Stimulated activated CD8-positive, alpha-beta memory T cell treated with anti-CD3 and anti-CD28 coated beads, Interleukin-4, amount 100 ng/mL, for 24 hours (primary cell): ENCODE measurements around the gene C1orf198.

ENCODE experiments used
- DNase-seq: peaks from one replicate; pipeline ENCODE4 v3.0.0-alpha.2; 2020; ENCODE audit warnings: low read depth

Gene C1orf198

DNA sequence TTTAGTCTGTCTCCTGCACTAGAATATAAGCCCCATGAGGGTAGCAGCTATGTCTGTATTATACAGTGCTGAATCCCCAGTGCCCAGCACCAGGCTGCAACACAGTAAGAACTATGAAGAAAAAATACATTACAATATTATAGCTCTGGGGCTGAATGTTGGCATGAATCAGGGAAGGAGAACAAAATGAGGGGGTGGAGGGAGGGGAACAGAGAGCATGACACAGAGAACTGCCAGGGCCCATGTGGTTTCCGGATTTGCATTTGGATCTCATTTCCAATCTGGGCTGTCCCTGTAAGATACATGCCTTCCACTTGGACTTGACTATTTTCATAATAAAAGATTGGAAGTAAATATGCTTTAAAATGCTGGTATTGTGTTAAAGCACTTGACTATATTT lies 35.8 kb downstream of the C1orf198 start:
- no peak for DNase-seq

DNA sequence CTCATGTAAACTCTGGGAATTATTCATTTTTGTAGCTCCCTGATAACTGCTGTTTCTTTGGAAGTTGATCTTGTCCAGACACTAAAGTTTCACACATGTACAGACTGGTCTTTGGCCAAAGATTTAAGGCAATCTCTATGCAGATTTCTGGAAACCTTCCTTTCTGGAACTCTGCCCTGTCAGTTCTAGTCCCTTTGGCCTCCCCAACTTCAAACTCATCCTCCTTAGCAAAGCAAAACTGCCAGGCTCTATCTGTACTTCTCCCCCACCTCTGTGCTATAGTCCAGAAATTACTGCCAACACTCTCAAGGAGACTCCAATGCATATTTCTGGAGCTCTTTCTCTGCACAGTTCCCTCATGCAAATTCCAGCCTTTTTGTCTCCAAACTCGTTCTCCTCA lies 36.5 kb downstream of the C1orf198 start:
- no peak for DNase-seq

DNA sequence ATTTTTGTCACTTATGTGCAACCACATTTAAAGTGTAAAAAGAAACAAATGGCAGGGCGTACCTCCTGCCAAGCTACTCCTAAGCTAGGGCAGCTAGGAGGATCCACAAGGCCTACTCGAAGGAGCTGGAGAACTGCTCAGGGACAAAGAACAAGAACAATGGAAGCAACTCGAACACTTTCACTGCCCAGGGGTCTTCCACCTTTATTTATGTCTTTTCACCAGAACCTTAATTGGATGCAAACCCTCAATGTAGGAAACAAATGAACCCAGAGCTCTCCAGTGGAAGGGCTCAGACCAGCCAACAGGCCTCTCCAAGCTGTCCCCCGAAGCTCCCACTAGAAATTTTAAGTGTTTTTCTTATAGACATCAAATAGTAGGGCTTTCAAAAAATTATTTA lies 39.9 kb downstream of the C1orf198 start:
- DNase-seq, result no peak

DNA sequence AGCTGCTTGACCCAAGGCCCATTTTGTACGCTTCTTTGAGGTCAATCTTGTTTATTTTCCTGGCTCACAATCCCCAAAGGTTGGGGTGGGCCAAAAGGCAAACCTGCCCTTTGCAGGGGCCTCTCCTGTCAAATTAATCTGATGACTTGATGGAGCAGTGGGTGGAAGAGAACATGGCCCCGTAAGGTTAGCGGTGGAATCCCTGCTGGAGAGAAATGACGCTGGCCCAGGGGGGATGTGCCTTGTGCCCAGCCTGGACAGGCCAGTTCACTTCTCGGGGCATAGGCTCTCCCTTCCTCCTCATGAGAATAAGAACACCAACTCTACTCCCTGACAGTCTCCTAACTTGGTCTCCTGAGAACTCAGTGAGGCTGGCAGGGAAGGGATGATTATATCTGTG lies 40.5 kb downstream of the C1orf198 start:
- no peak for DNase-seq

GRCh38 chr1:230827081-230827681 lies 41.1 kb downstream of the C1orf198 start:
- DNase-seq, result no peak

DNA sequence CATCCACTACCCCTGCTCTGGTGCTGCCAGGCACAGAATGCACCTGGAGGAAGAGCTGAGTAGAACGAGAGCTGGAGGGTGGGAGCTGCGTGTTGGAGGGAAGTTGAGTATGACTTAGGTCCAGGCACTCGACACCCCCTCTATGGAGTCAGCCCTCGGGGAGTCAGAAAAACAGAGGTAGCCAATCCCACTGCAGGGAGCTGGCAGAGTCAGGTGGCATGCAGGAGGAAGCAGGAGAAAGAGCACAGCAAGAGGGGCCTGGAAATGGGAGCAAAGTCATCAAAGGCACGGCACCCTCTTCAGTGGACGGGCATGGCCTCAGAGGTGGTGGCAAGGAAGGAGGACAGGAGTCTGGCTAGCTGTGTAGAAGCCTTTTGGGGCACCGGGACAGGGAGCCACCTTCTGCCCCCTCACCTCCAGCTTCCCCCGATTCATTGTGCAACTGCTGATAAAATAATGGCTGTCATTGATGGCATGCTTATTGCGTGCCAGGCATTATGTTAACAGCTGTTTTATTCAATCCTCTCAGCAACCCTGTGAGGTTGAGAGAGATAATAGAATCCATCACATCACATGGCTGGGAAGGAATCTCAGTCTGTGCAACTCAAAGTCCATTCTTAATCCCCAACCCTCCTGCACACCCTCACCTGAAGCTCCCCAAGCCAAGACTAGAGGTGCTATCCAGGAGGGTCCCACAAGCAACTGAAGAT lies 42.0 kb downstream of the C1orf198 start:
- no peak for DNase-seq

DNA sequence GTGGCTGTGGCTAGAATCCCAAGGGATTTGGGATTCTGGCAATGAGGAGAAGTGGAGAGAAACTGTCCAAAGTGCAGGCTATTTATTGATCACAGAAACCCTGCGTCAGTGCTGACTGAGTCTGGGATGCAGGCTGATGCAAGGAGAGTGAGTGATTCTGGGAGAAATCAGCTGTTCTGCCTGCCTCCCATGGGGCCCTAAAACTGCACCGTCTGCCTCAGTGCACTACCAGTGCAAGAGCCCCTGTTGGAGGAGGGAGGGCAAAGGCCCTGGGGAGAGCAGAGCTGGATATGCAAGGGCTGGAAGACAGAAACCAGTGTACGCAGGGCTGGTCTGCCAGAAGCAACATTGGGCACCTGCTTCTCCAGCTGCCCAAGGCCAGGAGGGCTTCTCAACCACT lies 42.6 kb downstream of the C1orf198 start:
- DNase-seq, result no peak

DNA sequence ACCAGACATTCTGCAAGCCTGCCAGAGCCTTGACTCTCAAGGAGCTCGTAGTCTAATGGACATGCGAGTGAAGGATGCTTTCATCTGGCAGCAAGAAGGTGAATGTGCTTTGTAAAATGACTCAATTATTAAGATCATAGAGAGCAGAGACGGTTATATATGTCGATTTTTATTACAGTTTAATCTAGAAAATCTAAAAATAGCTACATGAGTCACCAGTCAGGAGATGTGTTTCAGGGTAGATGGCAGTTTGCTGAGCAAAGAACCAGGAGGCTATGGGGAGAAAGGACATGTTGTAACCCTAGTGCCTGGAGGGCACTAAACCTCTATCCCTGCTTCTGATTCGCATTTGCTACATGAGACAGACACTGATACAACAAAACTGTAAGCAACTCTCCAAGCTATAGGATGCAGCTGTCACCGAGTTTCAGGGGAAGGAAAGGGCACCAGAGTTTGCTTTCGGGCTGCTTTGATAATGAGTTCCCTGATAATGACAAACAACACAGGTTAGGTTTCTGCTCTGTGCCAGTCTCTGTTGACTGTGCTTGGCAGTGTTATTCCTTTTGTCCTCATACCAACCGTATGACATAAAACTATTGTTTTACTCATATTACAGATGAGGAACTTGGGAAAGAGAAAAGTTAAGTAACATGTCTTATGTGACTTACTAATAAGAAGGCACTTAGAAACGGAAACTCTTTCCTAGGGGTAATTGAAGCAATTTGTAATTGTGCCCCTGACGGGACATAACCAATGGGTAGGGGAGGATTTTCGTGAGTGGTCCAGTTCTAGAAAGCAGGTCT lies 43.2 kb downstream of the C1orf198 start:
- no peak for DNase-seq

- no peak for DNase-seq
Measured at GRCh38 chr1:230824551-230824918, 43.8 kb downstream of the C1orf198 start.

- no peak for DNase-seq
Measured at GRCh38 chr1:230823931-230824381, 44.4 kb downstream of the C1orf198 start.

DNA sequence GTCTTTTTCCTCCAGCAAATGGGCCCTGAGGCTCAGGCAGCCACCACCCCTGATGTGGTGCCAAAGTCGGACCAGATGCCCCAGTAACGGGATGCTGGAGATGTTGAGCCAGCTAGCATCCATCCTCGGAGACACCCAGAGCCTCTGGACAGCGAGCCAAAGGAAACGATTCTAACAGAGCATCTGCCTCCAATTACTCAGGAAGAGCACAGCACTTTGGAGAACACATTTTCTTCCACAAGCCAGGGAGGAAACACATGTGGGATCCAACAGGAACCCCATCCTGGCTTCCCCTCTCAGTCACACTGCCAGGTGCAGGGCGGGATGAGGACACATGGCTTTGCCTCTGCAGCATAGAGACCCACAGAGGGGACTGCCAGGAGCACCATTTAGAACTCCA lies 44.9 kb downstream of the C1orf198 start:
- no peak for DNase-seq

DNA sequence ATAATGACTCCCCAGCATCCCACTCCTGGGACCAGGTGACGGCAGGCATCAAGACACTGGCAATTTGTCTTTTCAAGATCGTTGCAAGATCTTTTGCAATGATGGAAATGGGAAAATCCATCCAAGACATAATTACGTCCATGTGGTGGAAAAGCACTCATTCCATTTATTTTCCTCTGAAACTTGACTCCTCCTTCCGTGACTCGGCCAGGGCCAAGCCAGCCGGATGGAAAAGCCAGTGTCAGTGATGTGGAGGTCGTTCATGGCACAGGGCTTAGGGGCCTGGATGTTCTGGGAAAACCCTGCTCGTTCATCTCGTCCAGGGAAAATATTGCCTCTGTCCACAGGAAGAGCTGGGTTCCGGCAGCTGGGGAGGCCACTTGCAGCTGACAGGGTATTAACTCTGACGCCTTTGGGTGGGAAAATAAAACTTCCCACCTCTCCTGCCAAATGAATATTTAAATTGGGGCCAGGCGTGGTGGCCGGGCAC lies 46.2 kb downstream of the C1orf198 start:
- no peak for DNase-seq

- no peak for DNase-seq
Measured at GRCh38 chr1:230821346-230821745, 47.0 kb downstream of the C1orf198 start.

- DNase-seq, result no peak
Measured at GRCh38 chr1:230820568-230820967, 47.8 kb downstream of the C1orf198 start.

DNA sequence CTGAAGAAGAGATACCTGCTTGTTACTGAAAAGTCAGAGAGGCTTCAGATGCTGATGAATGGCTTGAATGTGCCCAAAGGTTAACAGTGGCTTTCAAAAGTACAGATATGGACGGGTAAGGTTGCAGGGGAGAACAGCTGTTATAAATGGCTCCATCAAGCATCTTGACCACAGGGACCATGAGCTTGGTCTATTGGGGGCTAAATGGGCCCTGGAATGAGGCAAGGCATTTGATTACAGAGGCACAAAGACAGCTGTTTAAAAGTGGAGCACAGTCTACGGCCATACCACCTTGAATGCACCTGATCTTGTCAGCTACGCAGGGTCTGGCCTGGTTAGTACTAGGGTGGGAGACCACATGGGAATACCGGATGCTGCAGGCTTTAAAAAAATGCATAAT lies 48.3 kb downstream of the C1orf198 start:
- no peak for DNase-seq

GRCh38 chr1:230818901-230819300 lies 49.4 kb downstream of the C1orf198 start:
- no peak for DNase-seq

- DNase-seq, result no peak
Measured at GRCh38 chr1:230818367-230818766, 50.0 kb downstream of the C1orf198 start.

GRCh38 chr1:230816018-230816417 lies 52.3 kb downstream of the C1orf198 start:
- DNase-seq, result no peak

- no peak for DNase-seq
Measured at GRCh38 chr1:230814949-230815692, 53.2 kb downstream of the C1orf198 start.

DNA sequence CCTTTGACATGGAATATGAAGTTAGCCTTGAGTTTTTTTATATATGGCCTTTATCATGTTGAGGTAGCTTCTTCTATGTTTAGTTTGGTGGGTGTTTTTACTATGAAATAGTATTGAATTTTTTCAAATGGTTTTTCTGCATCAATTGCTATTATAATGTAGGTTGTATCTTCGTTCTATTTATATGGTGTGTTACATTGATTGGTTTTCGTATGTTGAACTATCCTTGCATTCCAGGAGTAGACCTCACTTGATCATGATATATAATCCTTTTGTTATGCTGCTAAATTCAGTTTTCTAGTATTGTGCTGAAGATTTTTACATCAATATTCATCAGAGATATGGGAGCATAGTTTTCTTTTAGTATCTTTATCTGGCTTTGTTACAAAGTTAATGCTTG lies 55.8 kb downstream of the C1orf198 start:
- DNase-seq, result no peak

GRCh38 chr1:230809256-230809990 lies 58.9 kb downstream of the C1orf198 start:
- DNase-seq, result no peak
